A673 (cell line): ENCODE data around the gene SLC30A1.

Source experiments
- EZH2 ChIP-seq: fragments of 200-600 bp; sonication (generic); IDR thresholded peaks from 2 replicates; pipeline ENCODE4 v1.6.1; 2017; ENCODE audit warnings: borderline replicate concordance, low read depth, mild to moderate bottlenecking, mixed read lengths, antibody characterized with exemption, low read length; ENCODE audit not compliant: poor library complexity, severe bottlenecking
- TF ChIP-seq, protein P1 (sequence below): fragments of 300-800, 200-600 bp; sonication (generic); conservative IDR thresholded peaks from 2 replicates; pipeline ENCODE4 v1.5.1; 2017; ENCODE audit warnings: low read depth, mild to moderate bottlenecking, antibody characterized with exemption, low read length, moderate library complexity, mixed read lengths

DNA sequence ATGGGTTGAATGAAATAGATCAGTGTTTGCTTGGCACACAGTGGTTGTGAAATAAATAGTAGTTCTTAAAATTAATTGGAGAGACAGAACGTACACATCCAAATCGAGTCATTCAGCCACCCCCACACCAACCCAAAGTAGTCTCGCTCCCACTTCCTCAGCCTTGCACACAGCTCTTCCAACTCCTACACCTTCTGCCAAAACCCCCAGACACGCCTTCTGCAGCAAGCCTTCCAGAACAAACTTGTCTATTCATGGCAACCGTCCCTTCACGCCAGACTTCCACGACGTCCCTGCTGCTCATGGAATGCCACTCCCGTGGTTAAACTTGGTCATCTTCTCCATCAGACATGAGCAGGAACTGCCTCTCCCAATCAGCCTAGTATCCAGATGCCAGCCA is 49.5 kb downstream of the SLC30A1 start:
- TF ChIP-seq, protein P1, sequence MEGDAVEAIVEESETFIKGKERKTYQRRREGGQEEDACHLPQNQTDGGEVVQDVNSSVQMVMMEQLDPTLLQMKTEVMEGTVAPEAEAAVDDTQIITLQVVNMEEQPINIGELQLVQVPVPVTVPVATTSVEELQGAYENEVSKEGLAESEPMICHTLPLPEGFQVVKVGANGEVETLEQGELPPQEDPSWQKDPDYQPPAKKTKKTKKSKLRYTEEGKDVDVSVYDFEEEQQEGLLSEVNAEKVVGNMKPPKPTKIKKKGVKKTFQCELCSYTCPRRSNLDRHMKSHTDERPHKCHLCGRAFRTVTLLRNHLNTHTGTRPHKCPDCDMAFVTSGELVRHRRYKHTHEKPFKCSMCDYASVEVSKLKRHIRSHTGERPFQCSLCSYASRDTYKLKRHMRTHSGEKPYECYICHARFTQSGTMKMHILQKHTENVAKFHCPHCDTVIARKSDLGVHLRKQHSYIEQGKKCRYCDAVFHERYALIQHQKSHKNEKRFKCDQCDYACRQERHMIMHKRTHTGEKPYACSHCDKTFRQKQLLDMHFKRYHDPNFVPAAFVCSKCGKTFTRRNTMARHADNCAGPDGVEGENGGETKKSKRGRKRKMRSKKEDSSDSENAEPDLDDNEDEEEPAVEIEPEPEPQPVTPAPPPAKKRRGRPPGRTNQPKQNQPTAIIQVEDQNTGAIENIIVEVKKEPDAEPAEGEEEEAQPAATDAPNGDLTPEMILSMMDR: no peak
- no peak for TF ChIP-seq EZH2
